ENCODE measurements around the gene ENTPD2.

- no peak for TF ChIP-seq POLR2A (IDR thresholded peaks at IDR 0.05)
- no peak for TF ChIP-seq CTCF (IDR thresholded peaks at IDR 0.05 in 4 of 5, conservative IDR thresholded peaks at IDR 0.05 in 1 of 5)
Observed at GRCh38 chr9:137056739-137057415, 3.0 kb upstream of the ENTPD2 start.
